GM21526 (cell line): ENCODE data around the gene FIGNL2.

Experiments
- ATAC-seq: cut with Tn5 transposase; IDR thresholded peaks from one replicate; pipeline ENCODE4 v1.9.1; 2021; ENCODE audit warnings: moderate library complexity; ENCODE audit not compliant: unreplicated experiment, low FRiP score

The FIGNL2 gene

DNA sequence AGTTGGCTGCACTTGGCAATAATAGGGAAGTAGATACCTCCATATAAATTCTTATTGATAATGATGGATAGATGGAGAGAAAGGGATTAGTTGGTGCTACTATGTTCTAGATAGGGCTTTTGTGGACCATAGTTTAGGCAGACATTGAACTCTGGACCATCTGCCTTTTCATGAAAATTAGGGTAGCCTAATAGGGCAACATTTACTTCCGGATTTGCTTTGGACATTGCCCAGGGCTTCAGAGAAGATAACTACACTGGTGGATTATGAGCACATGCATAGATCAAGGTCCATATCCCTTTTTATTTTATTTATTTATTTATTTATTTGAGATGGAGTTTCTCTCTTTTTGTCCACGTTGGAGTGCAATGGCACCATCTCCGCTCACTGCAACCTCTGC lies 70.5 kb downstream of the FIGNL2 start:
- no peak for ATAC-seq

DNA sequence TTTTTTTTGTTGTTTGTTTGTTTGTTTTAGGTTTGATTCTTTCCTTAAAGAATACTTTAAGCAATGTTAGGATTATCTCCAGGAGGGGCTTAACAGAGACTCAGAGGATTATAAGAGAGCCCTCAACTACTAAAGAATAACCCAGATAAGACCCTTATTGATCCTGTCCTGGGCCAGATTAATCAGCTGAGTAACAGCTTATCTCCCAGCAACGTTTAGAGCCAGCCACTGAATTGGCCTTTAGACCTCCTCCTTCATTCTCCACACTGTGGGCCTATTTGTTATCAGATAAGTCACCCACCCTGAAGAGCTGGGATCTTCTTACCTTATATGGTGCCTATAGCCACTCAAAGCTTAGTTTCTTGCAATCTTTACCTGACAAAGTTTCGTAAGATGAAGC lies 71.1 kb downstream of the FIGNL2 start:
- ATAC-seq, result no peak

DNA sequence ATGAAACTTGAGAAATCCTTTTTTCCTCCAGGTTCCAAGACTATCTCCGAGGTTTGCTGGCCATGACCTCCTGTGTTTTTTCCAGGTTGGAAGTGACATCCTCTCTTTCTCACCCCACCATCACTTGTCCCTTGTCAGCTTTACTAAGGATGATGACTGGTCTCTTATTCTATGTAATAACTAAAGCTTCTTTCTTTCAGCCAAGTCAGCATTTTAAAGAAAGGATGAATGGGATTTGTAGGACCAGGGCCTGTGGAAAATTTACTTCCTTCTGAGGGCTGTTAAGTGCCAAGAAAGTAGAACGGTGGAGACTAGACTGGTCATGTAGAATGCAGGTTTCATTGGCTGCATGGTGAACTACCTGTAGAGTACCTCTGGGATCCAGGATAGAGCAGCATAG lies 73.6 kb downstream of the FIGNL2 start:
- ATAC-seq, result no peak

DNA sequence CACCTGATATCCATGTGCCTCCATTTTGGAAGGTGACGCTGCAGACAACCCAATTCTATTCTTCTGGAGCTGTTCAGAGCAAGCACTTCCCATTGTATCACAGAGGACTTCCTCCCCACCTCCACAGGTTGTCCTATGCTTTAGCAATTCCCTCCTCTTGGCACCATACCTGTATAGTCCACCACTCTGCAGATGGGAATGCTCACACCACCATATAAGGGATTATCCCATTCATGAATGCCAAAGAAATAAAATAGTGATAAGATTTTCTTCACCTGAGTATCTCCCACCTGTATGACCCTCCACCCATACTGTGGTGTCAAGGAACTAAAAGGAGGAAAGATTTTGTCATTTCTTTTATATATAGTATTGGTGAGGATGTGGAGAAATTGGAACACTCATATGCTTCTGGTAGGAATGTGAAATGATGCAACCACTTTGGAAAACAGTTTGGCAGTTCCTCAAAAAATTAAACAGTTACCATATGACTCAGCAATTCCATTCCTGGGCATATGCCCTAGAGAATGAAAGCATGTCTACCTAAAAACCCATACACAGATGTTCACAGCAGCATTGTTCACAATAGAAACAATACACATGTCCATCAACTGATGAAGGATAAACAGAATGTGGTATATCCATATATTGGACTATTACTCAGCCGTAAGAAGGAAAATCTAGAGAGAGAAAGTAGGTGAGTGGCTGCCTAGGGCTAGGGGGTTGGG lies 75.2 kb downstream of the FIGNL2 start:
- no peak for ATAC-seq

DNA sequence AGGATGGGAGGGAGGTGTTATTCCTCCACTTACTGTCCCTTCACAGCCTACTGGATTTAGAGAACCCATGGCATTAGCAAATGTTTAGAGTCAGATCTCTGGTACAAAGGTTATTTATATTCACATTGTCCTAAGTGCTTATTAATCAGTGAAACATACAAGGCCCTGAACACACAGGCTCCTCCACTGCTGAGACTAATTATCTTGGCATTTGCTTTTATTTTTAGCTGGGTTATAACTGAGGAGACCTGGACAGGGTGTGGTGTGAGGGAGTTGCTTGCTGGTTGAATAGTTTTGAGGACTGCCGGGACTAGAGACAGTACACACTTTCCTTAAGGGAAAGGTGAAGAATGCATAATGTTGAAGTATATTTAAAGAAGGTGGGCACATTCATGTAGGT lies 77.5 kb downstream of the FIGNL2 start:
- no peak for ATAC-seq
